Epidermal melanocyte (primary cell): ENCODE data around the gene LRRC4C.

Source experiments
- DNase-seq: peaks from one replicate; pipeline ENCODE4 v3.0.0; 2011; ENCODE audit warnings: low spot score; ENCODE audit not compliant: insufficient read length

LRRC4C gene

DNA sequence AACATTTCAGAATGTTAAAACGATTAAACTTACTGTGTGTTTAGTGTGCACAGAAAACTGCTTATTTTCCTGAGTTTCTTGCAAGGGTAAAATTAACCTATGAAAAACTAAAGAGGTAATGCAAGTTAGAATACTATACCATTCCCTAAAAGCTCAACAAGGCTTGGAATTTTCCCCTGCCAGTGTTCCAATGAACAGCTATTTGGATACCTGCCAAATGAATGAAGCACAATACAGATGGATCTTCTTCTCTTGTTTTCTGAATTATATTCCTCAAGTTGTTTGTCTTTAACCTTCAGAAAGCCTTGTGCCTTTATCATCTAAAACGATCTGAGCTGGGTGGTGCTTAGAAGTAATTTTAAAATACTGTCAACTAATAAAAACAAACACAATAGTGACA, 204.5 kb downstream of the LRRC4C start:
- no peak for DNase-seq

DNA sequence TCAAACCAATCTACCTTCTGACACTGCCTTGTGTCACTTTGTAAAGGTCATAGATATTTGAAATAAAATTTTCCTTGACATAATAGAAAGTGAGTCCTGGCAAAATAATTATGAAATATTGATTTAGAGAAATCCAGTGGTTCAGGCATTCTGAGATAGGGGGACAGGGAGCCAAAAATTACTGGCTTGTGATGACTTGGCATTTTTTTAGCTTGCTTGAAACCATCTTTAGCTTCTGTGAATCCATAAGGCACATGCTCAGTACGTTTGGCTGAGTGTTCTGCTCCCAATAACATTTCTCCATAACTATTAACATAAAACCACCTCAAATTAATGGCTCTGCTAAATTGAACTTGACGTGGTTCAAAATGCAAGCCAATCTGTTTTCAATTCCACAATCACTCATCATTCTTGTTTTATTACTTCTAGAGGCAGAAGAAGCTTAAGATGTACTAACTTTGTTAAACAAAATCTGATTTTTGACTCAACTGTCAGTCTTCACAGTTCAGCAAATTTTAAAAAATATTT, 209.0 kb downstream of the LRRC4C start:
- no peak for DNase-seq

DNA sequence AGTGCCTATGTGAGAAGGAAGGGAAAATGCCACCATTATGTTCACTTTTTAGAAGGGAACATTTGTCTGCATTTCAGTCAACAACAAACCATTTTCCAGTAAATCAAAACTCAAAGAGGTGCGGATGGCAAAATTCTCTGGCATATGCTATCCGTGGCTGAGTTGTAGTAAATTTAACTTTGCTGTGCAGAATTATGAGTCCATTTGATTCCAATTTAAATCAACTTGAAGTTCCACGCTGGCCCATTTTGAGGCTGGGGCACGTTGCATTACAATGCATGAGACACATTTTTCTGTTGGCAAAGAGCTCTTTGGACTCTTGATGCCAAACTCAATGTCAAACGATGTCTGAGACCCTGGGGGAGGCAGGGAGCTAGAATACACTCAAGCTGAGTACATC, 211.8 kb downstream of the LRRC4C start:
- no peak for DNase-seq

DNA sequence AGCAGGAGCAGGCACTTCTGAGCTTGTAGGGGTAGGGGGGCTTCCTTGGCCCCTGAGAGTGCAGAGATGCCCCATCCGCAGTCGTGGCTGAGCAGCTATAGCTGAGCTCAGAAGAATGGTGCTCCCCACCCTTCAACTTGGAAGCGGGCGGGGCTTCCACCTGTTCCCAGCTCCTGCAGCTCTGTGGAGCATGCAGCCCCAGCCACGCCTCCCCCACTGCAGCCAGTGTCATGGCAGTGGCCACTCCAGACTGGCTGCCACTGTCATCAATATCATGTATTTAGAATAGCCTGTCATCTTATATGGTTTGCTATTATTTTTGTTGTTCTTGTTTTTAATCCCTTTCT, 213.1 kb downstream of the LRRC4C start:
- no peak for DNase-seq

DNA sequence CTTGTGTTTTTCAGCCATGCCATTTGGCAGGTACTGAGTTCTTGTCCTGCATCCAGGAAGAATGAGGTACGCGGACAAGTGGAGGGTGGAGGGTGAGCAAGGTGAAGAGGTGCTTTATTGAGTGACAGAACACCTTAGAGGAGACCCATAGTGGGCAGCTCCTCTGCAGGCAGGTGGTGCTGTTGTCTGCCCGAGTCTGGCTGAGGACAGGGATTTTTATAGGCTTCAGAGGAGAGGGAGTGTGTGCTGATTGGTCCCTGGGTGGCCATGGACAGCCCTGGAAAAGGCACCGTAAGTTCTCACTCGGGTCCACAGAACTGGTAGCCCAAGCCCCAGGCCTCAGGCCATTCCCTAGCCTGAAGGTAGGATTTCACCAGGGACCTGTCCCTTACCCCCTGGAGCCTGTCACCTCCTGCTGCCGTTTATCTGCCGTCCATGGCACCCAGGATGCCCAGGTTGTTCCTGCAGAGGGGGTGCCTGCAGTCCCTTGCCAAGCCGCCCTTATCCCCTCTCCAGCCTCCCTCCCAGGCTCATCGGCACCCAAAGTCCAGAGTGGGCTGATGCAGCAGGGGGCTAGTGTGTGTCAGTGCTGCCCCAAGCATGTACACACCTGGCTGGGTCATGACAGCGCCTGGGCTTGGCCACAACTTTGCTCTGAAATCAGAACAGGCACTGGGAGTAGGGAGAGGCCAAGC, 213.6 kb downstream of the LRRC4C start:
- DNase-seq: no peak

DNA sequence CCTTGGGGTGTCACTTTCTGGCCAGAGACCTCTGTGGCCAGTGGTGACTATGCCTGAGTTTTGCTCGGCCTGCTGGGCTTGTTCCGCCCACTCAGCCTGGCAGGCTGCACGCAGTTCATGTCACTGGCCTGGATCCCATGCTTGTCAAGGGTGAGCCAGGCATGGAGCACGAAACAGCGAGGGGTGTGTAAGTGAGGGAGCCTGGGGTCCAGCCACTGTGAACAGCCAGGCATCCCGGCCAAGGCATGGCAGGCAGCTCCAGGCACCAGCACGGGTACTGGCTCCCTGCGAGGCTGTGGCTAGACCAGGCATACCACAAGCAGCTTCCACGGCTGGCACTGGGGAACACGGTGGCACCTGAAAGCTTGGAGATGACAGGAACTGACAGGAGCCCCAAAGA, 214.3 kb downstream of the LRRC4C start:
- no peak for DNase-seq

DNA sequence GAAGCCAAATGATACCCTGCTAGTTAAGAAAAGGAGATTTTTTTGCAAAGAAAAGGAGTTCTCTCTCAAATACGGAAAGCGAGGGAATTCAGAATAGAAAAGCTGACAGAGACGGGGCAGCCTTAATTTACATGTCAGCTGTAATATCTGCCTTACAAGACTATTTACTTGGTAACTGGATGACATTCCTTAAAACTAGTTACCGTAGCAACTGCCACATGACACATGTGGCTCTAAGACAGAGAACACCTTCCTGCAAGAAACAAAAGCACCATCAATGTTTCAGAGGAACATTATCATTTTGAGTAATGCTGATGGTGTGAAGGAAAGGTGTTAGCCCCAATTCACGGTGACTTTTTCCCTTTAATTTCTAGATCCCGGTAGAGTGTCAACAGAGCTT, 222.1 kb downstream of the LRRC4C start:
- no peak for DNase-seq

DNA sequence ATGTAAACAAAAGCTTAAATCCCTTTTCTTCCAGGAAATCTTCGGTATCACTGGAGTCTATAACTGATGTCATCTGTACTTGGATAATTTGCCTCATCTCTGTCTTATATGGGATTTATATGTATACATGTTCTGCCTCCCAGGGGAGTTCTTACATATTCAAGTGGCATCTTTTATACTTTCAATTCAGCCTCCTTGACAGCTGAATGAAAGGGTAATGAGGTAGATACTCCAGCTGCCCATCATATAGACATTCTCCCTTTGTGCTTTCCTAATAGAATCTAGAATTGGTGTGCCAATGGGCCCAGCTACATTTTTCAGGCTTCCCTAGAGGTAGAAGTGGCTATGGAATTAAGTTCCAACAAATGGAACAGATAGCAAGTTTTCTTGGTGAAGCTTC, 223.8 kb downstream of the LRRC4C start:
- no peak for DNase-seq

DNA sequence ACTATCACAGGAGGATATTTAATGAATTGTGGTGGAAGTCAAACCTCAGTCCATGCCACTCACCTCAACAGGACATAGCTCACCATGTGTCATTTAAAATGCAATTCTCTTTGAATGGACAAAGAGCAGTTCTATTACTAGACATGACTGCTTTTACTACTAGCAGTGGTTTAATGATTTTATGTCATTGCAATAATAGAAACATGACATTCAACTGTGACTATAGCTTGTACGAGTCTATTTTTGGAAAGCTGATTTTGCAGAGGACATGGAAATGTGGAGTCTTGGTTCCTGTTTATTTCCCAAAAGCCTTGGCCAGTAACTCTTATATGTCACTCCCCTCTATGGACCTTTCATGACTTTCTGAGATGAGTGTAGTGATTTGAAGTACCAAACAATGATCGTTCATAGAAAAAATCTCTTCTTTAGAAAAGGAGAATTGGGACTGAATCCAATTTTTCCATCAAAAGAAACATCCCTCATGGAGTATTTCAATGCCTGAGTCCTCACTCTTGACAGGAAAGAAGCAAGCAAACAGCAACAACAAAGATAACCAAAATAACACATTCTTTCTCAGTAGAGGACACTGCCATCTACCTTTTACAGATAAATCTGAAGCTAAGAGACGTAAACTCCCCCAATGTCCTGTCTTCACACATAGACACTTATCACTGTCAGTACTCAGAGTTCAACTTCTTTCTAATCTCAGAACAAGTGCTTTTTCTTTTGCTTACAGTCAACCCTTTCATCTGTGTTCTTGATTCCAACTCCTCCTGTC, 233.4 kb downstream of the LRRC4C start:
- no peak for DNase-seq

DNA sequence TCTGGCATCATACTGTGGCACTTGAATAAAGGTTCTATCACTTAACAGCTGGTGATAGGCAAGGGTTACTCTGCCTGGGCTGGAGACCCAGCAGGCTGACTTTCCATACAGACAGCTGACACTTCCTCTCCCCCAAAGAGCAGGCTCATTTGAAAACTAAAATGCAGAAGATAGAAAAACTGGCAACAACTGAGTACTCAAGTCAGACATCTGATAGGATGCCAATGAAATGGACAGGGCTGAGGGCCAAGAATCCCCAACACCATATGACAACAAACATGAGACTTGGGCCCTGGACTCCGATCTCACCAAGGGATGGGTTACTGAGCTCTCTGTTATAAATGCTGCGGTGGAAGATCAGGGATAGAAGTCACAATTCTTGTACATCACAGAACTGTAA, 237.2 kb downstream of the LRRC4C start:
- no peak for DNase-seq

DNA sequence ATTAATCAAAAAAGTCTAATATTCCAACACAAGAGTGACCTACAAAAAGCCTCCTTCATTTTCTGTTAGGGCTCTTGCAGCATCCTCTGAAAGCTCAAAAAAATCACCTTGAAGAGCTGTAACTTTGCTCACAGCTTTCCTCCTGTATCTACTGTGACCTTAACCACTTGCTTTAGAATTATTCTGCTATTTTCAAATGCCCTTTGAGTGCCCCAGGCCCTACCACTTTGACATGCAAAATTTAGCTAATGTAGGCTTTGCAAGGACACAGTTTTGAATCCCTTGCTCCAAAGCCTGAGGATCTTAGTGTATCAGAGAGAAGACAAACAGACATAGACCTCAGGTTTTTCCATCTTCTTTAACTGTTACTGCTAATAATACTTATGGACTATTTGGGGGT, 253.1 kb downstream of the LRRC4C start:
- no peak for DNase-seq

DNA sequence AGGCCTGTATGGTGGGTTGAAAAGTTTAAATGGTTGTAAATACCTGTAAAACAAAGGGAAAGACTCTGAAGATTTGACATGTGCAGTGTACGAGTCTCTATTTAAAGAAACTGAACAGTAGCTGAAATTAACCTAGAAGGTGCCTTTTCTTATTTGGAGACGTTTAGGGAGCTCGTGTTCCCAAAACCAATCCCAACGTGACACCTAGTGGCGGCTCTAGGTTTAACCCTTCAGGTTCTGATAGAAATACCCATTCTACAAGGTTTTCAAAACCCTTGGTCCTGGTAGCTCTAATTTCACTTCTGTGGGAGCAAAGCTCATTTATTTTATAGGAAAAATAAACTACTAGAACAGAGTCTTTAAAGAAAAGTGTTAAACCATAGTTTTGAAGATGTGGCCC, 258.3 kb downstream of the LRRC4C start:
- DNase-seq: no peak

DNA sequence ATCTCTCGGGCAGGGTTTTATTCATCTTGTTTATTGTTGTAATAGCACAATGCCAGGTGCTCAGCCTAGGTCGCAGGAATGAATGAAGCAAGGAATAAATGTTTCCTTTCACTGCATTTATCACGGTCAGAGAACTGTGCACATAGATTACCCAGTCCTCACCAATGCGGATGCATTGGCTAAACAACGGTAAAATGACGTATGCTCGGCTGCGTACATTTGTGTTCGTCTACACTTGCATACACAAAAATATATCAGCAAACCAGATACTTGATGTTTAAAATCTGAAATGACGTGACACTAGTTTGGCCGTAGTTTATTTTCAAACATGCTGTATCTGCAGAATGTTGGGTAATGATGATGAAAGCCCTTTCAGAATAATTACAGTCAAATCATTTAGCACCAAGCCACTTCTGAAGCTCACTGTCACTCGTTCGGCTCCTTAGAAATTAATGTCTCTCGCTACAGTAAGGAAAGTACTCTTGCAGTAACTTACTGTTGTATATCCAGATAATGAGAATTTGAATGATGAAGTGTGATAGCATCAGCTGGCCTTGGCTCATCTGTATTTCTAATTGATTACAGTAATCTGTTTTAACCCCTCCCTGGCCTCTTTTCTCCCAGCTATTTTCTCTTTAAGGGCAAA, 268.9 kb downstream of the LRRC4C start:
- no peak for DNase-seq

DNA sequence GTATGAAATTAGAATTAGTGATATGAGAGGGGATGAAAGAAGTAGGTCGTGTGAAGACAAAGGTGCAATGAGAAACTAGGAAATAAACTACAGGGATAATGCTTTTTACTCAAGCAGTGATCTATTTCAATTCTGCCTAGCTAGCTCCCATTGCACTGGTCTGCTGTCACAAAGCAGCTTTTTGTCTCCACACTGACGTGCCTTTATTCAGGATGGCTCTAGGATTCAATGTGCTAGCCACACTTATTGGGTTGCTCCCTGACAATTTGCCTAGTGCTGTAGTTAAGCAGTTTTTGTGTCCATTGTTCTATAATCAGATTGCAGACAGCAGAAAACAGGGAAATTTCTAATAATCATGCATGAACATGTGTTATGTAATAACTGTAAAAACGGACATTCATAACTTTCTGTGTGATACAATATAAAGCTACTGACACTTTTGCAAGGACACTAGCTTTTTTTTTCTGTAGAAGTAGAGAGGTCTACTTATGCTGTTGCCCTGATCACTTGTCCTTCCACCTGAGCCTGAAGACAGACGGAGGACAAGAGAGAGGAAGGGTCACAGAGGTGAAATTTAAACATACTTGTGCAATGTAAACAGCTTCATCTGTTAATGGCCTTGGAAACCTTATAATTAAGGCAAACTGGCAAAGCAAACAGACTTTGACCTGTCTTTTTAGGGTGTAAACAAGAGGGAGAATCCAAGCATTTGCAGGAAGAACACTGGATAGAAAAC, 269.6 kb downstream of the LRRC4C start:
- DNase-seq: no peak

DNA sequence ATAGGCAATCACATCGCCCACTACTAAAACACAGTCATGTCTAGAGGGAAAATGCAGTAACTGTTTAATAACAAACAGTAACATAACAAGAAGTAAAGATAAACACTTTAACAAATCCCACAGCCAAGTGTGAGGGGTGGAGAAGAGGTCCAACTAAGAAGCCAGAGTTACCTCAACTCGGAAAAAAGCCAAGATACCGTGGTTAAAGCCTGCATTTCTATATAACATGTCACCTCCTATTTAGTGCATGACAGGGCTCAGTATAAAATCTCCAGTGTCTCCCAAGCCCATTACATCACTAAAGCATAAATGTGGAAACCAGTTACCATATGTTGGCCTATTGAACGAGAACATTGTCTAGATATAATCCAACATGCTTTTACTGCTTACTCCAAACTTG, 281.7 kb downstream of the LRRC4C start:
- no peak for DNase-seq

DNA sequence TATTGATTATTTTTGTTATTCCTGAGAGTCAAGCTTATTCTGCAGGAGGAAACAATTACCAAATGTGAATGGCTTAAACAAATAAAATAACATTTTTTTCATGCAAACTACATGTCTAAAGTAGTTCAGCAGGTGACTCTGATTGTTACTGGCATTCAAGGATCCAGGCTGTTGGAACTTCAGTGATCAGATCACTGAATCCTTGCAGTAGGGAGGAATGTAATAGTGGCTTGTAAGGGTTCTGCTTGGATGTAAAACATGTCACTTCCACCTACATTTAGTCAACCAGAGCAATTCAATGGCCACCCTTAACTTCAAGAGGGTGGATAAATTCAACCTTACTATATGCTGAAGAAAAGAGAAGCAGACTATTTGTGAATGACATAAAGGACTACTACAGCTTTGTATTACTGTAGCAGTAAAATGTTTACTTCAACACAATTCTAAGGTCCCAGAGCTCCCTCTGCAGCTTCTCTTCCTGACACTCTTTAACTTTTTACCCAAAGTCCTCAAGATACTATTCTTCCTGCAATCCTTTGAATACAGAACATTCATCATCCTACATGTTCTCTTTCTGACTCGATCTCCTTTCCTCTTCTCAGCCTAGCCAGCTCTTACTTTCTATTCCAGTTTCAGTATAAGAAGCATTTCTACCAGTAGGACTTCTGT, 284.0 kb downstream of the LRRC4C start:
- DNase-seq: no peak

DNA sequence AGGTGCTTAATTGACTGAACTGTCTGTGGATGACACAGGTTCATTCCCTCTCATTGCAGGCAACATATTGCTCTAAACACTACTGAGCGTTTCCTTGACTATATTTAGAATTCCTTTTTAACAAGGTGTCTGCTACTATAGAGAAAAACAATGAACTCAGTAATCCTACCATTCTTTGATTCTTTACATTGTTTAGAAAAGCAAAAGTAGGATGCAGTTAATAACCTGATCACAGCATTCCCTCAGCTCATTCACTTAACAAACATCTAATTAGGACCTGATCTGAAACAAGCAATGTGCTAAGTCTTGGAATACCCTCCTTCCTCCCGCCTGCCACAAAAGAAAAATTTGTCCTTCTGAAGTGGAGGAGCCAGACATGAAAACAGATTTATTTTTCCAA, 313.1 kb downstream of the LRRC4C start:
- DNase-seq: no peak

DNA sequence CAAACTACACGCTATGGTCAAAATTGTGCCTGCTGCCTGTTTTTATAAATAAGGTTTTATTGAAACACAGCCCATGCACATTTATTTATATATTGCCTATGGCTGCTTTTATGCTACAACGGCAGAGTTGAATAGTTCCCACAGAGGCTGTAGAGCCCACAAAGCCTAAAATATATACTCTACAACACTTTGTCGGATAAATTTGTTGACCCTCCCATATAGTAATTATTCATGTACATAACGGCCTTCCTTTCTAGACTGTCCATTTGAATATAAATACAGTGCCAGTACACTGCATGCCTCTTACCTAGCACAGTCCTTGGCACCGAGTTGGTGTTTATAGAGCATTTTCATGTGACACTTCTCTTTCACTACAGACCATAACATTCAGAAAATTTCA, 314.0 kb downstream of the LRRC4C start:
- no peak for DNase-seq

DNA sequence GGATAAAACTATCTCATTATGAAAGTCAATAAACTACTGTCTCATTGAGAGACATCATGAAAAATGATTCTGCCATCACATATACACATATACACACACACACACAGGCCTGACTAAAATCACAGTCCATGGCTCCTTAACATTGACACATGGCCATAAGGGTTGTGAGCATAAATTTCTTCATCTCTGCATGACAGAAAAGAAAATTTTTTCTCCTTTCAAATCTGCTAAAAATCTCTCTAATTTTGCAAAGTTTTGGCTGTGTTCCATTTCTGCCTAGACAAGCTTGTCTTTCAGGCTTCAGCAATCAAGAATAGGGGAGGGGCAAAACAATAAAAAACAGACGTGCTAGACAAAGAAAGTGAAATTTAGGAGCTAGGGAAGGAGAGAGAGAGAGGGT, 324.5 kb downstream of the LRRC4C start:
- DNase-seq: no peak

DNA sequence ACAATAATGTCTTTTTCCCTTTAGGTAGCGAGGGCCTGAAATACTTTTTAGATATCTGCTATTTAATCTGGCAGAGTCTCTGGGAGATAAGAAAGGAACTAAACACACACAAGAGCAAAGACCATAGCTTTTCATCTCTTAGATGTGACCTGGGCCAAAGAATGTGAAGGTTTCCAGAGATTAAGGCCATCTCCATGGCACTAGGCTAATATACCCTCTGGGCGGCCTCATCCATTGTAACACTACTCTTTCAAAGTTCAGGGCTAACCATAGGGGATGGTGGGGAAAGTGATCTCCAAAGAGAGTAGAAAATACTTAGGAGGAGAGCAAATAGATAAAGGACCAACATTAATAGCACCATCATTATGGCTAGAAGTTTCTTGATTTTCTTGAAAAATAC, 326.4 kb downstream of the LRRC4C start:
- no peak for DNase-seq

DNA sequence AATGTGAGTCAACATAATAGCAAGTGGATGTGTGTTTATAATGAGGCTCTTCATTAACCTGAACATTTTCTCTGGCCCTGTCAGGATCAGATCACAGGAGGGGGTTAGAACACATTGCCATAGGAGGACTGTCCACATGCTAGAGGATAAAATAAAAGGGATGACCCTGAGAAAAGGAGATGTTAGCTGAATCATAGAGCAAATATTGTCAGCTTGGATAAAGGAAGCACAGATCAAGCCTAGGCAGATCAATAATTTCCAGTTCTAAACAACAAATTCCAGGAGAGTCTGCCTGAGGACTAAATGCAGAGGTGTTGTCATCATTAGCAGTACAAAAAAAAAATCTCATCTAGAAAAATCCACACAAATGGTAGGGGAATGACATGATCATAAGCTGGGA, 337.9 kb downstream of the LRRC4C start:
- DNase-seq: no peak
